ENCODE data around the gene NTN4. TPM values are rescaled to one million over a fixed set of nuclear protein-coding genes. Genes with fewer than 3 reads are reported as not detected.

NTN4 gene
- total RNA-seq = 10 to 100 TPM in 2 of 4 donors, 1 to 10 TPM in 2; 5.0 to 22.5 (median 12.4) TPM

GRCh38 chr12:95790033-95790916 lies at the start of gene NTN4:
Gene NTN4, minus strand, starts transcription at chr12:95790764. Its CDS starts 455 bp downstream, at chr12:95790309.
- no peak for DNase-seq

DNA sequence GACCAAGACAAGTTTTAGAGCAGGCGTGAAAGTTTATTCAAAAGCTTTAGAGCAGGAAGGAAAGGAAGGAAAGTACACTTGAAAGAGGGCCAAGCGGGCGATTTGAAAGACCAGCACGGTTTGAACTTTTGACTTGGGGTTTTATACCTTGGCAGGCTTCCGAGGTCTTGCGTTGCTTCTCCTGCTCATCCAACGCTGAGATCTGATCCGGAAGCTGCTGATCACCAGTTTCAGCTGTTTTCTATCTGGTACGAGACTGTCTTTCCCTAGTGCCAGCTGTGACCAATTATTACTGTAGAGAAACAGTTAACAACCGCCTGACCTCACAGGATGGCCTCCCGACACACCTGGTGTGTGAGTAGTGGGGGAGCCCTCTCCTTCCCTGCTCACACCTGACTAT lies 47.6 kb upstream of the NTN4 start:
- intact Hi-C loops (cut with DNase I) = no loop called here
- DNase-seq = no peak

More at GRCh38 chr12:95790033-95790916, at the start of gene NTN4:
- H3K36me3 ChIP-seq = no peaks in the 10 kb centered on the region
- peak within 1 kb of the TSS; percentile 75 to 92 (median 86) for H3K27ac ChIP-seq
- intact Hi-C loops (cut with DNase I) = no loop called here
- H3K4me1 ChIP-seq = peaks cover 9 to 64% (median 14%) of the 10 kb centered on the region in 3 donors
- WGBS, 2 donors = 0% methylated on average over 21 to 29 of the region's 96 CpGs
- TF ChIP-seq, protein P1, sequence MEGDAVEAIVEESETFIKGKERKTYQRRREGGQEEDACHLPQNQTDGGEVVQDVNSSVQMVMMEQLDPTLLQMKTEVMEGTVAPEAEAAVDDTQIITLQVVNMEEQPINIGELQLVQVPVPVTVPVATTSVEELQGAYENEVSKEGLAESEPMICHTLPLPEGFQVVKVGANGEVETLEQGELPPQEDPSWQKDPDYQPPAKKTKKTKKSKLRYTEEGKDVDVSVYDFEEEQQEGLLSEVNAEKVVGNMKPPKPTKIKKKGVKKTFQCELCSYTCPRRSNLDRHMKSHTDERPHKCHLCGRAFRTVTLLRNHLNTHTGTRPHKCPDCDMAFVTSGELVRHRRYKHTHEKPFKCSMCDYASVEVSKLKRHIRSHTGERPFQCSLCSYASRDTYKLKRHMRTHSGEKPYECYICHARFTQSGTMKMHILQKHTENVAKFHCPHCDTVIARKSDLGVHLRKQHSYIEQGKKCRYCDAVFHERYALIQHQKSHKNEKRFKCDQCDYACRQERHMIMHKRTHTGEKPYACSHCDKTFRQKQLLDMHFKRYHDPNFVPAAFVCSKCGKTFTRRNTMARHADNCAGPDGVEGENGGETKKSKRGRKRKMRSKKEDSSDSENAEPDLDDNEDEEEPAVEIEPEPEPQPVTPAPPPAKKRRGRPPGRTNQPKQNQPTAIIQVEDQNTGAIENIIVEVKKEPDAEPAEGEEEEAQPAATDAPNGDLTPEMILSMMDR (IDR thresholded peaks at IDR 0.05) = no peak
- peak in 1 of 4 donors; percentile 11 for TF ChIP-seq POLR2A (IDR thresholded peaks at IDR 0.05)
- peak within 1 kb of the TSS; percentile 50 to 94 (median 84) for H3K4me3 ChIP-seq
- no peaks in the 10 kb centered on the region for H3K9me3 ChIP-seq
- H3K27me3 ChIP-seq = peaks cover 0 to 24% (median 0%) of the 10 kb centered on the region in 4 donors

DNA sequence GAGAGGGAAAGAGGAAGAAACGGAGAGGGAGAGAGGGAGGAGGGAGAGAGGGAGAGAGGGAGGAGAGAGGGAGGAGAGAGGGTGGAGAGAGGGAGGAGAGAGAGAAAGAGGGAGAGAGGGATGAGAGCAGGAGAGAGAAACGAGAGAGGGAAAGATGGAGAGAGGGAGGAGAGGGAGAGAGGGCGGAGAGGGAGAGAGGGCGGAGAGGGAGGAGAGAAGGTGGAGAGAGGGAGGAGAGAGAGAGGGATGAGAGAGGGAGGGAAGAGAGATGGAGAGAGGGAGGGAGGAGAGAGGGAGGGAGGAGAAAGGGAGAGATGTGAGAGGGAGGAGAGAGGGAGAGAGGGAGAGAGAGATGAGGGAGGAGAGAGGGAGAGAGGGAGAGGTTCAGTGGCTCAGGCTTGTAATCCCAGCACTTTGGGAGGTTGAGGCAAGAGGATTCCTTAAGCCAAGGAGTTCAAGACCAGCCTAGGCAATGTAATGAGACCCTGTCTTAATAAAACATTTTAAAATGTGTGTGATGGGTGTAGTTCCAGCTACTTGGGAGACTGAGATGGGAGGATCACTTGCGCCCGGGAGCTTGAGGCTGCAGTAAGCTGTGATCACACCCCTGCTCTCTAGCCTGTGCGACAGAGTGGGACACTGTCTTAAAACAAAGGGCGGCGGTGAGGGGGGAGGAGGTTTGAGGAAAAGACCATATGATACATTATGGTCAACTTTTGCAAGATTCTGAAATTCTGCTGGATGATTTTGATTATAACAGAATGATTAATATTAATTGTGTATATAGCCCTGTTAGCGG lies 46.9 kb upstream of the NTN4 start:
- H3K9me3 ChIP-seq = no peaks in the 10 kb centered on the region
- intact Hi-C loops (cut with DNase I) = no loop called here
- H3K36me3 ChIP-seq = no peaks in the 10 kb centered on the region
- peaks cover 0 to 23% (median 11%) of the 10 kb centered on the region in 3 donors for H3K4me1 ChIP-seq
- peaks cover 0 to 26% (median 0%) of the 10 kb centered on the region in 4 donors for H3K27me3 ChIP-seq
- H3K27ac ChIP-seq = no peak overlapping the region
- DNase-seq = no peak
- 44 to 54% methylated on average over 10 of the region's 10 CpGs for WGBS, 2 donors
- peak overlapping the region in 1 of 4 donors; percentile 3 for H3K4me3 ChIP-seq
- TF ChIP-seq, protein P1 (IDR thresholded peaks at IDR 0.05) = no peak
- TF ChIP-seq POLR2A (IDR thresholded peaks at IDR 0.05) = no peak

More for the DNA sequence above, 47.6 kb upstream of the NTN4 start:
- peak overlapping the region in 1 of 4 donors; percentile 3 for H3K4me3 ChIP-seq
- no peak overlapping the region for H3K27ac ChIP-seq
- no peaks in the 10 kb centered on the region for H3K36me3 ChIP-seq
- H3K4me1 ChIP-seq = peaks cover 0 to 23% (median 11%) of the 10 kb centered on the region in 3 donors
- WGBS, 2 donors = 1 to 19% methylated on average over 11 of the region's 11 CpGs
- TF ChIP-seq, protein P1 (IDR thresholded peaks at IDR 0.05) = no peak
- TF ChIP-seq POLR2A (IDR thresholded peaks at IDR 0.05) = no peak
- peaks cover 0 to 19% (median 0%) of the 10 kb centered on the region in 4 donors for H3K27me3 ChIP-seq
- no peaks in the 10 kb centered on the region for H3K9me3 ChIP-seq

GRCh38 chr12:95836630-95837239 lies 46.2 kb upstream of the NTN4 start:
- Histone ChIP-seq H3K4me1 (peaks cover 0 to 23% (median 11%) of the 10 kb centered on the region in 3 donors), H3K4me3 (no peak overlapping the region), H3K27ac (no peak overlapping the region), H3K36me3 (no peaks in the 10 kb centered on the region), H3K27me3 (peaks cover 0 to 27% (median 0%) of the 10 kb centered on the region in 4 donors), H3K9me3 (no peaks in the 10 kb centered on the region)
- TF ChIP-seq, protein P1 (IDR thresholded peaks at IDR 0.05) = no peak
- TF ChIP-seq POLR2A (IDR thresholded peaks at IDR 0.05) = no peak
- intact Hi-C loops (cut with DNase I) = no loop called here
- 0% methylated on average over 1 of the region's 1 CpG for WGBS, 2 donors
- no peak for DNase-seq

Measured in esophagus squamous epithelium (tissue), 5 donors.